HG02973 (cell line): ENCODE measurements around the gene STRN4.

Experiments
- ATAC-seq: cut with Tn5 transposase; IDR thresholded peaks from one replicate; pipeline ENCODE4 v1.9.1; 2021; ENCODE audit warnings: moderate library complexity; ENCODE audit not compliant: unreplicated experiment

Gene STRN4

DNA sequence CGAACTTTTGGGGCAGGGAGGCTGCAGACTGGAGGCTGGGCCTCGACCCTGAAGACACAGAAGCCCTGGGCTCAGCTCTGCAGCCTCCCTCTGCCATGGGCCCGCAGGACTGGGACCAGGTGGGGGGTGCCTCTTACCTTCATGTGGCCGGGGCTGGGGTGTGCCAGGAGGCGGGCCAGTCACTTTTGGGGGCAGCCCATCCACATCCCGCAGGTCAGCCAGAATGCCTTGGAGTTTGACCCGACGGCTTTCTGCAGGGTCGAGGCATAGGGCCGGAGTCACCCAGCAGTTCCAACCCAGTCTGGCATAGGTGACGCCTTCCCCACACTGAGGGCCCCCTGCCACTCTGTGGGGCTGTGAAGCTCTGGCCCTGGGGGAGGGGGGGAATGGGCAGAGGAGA, 18.5 kb downstream of the STRN4 start:
- no peak for ATAC-seq

DNA sequence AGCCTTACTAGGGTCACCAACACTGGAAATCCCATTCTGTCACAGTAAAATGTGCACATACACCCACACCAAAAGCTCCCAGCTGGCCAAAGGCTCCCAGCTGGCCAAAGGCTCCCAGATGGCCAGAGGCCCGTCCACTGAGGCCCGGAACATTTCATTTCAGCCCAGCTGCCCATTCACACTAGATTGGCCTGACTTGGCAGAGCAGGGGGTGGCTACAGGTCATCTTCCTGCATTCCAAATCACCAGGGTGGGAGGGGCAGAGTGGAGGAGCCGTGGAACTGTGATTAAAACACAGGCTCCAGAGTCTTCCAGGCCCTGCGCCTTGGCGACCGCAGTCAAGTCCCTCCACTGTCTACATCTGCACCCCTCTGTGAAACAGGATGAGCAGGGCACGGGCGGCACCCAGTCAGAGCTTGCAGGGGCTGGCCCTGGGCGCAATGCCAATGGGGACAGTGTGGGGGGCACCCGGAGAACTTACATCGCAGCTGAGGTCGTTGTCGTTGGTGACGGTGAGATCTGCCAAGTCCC, 19.2 kb downstream of the STRN4 start:
- no peak for ATAC-seq

DNA sequence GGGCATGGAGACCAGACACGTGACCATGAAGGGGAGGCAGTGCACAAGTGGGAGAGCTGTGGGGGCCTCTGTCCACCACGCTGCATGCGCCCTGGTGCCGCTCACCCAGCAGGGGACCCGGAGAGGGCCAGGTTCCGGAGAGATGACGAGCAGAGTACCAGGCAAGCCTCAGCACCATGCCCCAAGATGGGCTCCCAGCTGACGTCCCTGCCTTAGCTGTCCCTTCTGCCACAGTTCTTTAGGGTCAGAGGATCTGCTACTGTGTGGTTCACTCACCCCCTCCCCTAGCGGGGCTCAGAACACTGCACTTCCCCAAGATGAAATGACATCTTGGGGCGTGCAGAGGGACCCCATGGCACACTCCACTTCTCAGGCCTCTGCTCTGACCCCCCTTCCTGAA, 19.7 kb downstream of the STRN4 start:
- ATAC-seq: no peak

DNA sequence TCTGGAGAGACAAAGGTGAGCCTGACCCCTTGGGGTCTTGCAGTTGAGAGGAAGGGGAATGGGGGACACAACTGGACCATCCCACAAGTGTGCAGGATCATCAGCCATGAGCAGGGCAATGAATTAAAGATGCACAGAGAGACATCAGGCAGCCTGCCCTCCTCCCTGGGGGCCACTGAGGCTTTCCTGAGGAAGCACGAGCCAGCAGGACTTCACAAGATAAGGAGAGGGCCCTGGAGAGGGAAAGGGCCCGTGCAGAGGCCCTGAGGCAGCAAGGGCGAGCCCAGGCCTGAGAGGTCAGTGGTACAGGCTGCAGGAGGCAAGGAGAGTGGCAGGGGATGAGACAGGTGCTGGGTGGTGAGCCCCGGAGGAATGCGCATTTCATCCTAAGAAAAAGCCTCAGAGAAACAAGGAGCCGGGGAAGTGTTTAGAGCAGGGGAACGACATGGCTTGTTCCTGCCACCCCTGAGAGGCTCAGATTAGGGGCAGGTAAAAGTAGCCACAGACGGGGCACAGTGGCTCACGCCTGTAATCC, 20.3 kb downstream of the STRN4 start:
- no peak for ATAC-seq

DNA sequence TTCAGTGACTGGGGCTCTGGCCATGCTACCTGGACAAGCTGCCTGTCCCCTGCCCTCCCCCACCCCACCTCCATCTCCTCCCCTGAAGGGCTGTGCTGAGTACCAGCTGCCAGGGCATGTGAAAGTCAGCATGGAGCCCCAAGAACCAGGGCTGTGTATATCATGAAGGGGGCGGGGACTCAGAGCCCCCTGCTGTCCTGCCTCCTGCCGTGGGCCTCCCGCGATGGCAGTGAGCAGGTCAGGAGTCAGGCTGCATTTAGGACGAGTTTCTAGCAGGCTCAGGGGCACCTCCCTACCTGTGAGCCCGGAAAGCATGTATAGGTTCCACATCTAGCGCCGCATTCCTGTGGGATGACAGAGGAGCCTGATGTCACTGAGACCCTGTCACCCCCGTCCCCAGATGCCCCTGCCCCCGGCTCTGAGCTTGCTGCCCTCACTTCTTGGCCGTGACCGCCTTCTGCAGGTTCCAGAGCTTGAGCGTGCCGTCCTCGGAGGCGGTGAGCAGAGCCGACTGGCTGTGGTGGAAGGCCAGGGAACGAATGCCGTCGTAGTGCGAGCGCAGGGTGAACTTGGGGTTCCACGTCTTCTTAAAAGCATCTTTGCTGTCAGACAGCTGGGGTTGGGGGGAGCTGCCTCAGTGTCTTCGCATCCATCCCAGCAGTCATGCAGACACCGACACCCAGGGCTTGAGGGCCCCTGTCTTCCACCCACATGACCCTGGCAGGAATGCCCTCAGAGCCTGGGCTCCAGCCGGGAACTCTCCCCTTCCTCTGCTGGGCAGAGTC, 21.0 kb downstream of the STRN4 start:
- ATAC-seq: no peak

DNA sequence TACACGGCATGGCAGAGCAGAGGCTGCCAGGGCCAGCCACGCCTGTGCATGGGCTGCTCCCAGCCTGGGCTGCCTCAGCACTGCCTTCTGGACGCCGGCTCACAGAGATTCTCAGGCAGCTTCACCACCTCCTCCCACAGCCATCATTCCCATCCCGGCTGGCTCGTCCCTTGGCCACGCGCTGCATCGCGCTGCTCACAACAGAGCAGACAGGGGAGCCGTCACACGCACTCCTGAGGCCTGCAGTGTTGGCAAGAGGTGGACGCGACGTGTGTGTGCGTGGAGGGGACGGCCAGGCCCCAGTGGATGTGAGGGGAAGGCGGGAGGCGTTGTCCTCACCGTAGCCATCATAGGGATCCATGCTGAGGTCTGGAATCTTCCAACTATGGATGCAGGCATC, 21.8 kb downstream of the STRN4 start:
- no peak for ATAC-seq

DNA sequence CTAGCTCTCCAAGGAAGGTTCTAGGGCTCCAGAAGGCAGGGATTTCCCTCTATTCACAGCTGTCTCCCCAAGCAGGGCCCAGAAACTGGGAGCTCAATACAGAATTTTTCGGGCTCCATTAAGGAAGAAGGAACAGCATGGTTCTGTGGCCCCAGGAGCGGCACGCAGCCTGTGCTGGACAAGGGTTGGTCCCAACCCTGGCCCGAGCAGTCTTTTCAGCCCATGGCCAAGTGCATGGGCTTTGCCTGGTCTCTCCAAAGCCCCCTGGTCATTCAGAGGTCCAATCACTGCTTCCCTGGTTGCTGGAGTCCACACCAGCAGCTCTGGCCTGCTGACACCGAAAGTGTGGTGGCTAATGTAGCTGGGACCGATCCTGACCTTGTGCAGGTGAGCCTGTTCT, 22.8 kb downstream of the STRN4 start:
- no peak for ATAC-seq

DNA sequence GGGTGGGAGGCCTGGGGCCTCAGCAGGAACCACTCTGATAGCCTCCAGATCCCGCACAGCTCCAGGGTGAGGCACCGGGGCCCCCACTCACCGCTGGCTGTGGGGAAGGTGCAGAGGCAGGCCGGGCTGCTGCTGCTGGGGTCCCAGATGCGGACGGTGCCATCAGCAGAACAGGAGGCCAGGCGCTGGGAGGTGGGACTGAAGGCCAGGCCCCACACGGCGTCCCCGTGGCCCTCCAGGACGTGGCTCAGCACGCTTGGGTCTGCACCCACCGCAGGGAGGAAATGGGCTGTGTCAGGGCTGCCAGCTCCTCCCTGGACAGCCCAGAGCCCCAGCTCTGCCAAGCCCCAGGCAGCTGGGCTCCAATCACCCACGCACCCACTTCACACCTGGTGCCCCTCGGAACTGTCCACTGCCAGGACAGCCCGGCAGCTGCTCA, 23.2 kb downstream of the STRN4 start:
- ATAC-seq: no peak

DNA sequence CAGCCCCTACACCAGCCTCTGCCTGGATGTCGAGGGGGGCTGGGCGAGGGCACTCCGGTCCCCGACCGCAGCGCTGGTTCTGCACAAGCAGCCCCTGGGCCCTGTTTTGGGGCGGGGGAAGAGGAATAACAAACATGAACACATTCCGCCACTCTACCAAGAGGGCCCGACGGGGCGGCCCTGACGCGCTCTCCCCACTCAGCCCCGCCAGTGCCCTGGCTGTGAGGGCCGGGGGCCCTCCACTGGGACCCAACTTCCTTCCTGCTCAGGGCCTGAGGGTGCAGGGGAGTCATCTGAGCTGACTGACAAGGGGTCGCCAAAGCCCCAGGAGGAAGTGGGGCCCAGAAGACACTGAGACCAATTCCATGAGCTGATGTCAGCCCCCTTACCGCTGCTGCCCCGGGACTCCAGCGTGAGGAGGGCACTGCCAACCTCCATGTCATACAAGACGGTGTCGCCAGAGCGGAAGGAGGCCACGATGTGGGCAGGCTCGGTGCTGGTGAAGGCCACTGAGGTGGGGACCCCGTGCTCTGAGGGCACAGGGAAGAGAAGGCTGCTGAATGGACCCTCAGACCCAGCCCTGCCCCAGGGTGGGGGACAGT, 23.7 kb downstream of the STRN4 start:
- ATAC-seq: no peak

DNA sequence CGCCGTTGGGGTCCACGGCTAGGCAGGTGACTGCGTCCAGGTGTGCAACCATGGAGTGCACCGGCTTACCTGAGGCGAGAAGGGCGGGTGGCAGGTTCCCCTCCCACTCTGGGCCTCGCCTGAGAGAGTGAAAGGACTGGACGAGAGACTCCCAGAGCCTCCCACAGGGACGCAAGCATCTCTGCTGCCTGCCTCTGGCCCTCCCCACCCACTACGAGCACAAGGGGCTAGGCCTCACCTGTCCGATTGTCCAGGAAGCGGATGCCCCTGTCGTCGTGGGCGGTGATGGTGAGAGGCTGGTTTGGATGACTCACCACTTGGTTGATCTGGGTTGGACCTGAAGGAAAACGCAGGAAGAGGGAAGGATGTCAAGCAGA, 24.3 kb downstream of the STRN4 start:
- ATAC-seq: no peak

DNA sequence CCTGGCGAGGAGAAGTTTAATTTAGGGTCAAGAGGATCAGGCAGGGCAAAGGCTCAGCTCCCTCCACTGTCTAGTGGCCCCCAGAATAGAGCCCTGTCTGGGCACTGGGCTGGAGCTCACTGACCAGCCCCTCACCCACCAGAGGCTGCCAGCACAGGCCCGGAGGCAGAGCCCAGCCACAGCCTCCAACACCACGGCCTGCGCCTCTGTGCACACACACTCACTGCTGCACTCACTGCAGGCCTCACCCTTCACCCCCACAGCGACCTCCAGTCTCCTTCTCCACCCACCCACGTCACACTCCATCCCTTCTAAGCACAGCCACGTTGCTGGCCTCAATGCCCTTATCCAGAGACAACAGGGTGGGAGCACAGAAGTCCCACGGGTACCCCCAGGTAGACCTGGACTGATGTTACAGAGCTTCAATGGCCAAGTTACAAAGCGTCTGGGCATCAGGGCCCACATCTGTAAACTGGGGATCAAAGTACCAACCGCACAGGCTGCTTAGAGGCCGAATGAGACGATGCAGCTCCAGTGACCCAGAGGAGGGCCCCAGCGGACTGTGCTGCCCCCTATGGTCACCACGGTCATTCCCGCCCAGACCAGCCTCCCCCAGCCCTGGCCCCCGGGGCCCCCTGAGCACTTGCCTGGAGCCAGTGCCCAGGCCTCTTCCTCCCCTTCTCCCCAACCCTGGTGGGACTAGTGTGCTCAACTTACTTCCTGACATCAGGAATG, 24.8 kb downstream of the STRN4 start:
- ATAC-seq: no peak

DNA sequence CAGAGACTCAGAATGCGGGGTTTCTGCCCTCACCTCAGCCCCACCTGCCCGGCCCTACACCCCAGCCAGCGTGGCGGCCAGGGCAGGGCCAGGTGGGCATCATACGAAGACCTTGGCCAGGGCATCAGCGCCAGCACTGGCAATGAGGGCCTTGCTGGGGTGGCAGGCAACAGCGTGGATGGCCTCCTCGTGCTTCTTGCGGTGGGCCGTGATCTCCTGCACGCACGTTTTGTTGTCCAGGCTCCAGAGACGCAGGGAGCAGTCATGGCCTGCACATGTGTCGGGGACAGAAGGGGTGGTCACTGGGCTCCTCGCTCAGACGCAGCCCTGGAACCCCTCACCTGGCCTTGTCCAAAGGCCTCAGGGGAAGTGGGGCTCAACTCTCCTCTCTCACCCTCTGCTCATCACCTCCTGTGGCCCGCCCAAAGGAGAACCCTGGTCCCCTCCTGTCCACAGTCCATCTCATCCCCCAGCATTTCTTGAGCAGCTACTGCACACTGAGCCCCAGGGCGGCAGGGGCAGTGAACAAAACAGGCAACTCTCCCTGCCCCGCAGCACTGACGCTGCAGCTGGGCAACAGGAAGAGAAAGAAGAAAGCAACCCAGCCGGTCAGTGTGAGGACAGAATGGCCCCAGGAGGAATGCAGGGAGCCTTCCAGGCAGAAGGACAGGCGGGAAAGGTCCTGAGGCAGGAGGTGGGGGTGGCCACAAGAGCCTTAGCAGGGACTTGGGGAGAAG, 25.6 kb downstream of the STRN4 start:
- ATAC-seq: no peak

DNA sequence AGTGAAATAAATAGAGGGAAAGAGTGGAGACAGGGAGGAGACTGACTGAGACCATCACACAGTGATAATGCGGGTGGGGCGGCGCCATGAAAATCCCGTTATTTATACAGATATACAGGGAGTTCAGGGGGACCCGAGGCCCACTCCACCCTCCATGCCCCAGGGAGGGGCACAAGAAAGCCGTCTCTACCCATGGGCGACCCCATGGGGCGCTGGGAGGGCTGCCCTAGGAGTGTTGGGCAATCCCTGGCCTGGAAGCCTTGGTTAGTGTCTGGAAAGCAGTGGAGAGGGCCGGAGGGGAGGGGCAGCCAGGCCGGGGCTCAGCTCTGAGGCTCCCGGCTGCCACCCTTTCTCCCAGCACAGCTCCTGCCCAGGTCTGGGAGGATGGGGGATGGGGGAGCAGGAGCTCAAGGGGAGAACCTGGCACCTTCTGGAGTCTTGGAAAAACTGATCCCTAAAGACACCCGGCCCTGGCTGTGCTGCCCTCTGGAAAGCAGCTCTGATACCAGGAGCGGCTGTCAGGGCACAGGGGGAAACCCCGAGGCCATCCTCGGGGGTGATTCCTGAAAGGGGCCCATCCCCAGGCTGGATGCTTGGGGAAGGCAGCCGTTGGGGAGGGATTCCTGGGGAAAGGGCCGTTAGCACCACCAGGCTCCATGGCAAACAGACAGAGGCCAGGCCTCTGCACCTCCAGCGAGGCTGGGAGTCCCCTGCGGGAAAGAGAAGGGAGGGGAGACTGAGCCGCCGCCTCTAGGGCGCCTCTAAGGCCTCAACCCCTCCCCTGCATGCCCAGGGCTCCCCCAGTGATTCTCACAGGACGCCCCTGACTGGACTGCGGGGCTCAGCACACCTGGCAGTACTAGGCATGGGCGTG, 26.4 kb downstream of the STRN4 start:
- ATAC-seq: no peak

DNA sequence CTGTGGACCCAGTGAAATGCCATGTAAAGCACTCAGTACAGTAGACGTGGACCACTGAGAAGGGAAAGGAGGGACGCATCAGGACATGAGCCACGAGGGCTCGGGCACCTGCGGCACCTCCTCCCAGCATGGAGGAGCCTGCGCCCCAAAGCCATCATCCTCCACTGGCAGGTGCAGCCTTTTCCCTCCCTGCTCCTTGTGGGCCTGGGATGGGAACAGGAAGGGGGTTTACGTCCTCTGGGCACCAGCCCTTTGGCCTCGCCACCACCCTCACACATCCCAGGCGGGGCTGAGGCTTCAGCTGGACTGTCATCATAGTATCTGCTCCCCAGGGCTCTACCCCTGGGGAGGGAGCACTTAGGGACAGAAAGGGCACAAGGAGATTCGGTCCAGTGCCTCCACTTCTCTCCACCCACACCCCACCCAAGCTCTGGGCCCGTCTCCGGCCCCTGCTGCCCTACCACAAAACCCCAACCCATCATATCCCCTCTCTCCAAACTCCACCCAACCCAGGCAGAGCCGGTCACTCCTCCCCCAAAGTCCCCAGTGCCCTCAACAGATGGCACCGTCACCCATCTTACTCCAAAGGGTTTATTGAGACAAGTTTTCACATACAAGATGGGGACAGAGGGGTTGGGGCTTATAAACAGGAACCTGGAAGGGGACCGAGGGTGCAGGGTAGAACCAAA, 27.2 kb downstream of the STRN4 start:
- no peak for ATAC-seq

DNA sequence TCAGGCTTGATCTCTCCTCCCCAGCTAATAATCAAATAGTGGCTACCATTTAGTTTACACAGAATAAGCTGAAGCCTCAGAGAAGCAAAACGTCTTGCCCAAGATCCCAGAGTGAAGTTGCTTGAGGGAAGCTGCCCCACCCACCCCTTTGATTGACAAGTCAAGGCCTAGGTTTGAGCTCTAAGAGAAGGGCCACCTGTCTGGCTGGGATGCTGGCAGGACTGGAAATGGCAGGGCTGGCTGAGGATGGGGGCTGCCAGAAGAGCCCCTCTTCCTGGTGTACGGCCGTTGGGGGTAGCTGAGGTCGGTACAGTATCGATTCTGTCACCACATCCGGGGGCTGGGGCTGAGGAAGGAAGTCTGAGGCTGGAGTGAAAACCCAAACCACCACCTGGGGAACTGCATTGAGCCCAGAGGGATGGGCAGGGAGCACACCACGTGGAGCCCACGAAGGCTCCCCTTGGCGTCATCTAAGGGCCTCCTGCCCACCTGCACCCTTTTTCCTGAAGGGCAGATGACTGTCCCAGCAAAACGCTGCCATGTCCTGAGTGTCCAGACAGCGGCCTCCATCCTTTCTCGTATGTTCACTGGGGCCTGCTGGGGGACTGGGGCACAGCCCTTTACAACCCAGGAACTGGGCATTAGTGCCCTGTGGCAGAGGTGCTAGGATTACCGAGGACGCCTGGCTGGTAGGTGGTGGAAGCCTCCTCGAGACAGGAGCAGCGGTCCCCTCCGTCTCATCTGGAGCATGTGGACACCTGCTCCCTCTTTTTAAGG, 27.9 kb downstream of the STRN4 start:
- ATAC-seq: no peak

DNA sequence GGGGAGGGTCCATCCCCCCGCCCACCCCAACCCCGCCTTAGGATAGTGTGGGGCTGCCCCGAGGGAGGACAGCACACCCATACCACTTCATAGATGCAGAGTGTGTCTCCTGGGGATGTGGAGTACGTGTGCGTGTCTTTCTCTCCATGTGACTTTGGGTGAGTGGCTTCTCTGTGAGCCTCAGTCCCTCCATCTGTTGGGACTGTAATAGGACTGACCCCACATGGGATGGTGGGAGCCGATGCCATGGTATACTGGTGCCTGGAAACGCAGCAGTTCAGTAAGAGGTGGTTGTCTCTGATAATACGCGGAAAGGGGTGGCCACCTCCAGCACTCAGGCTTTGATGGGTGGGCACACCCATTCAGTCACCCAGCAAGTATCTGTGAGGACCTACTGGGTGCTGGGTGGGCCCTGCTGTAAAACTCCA, 28.5 kb downstream of the STRN4 start:
- no peak for ATAC-seq

DNA sequence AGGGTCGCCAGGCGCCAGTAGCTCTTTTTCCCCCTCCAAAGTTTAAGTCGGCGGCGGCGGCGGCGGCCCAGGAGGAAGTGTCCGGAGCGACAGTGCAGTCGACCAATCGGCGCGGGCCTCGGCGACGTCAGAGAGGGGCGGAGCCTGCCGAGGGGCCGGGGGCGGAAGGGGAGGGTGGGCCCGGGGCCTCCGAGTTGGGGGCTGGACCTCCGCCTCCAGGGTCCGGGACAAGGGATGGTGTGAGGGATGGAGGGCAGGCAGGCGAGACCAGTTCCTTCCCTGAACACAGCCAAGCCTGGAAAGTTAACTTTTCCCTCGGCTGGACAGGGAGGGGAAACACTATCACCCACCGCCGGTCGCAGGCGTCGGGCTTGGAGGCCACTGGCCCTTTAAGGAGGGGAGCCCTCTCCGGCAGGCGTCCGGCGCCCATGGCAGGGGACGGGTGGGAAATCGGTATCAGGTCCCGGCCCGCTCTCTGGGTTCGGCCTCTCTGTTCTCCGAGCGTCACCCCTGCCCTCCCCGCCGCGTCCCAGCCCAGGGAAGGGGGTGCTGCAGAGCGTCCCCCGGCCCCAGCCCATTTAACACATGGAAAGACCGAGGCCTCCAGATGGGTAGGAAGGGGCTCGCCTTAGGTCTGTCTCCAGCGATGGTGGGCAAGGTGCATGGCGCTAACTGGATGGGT, 29.1 kb downstream of the STRN4 start, which contains the start of gene PRKD2:
Gene PRKD2 (minus strand): TSS at position 81 of the 682 bp plus-strand sequence. CDS start 744 bp downstream, outside the sequence.
- ATAC-seq: no peak

DNA sequence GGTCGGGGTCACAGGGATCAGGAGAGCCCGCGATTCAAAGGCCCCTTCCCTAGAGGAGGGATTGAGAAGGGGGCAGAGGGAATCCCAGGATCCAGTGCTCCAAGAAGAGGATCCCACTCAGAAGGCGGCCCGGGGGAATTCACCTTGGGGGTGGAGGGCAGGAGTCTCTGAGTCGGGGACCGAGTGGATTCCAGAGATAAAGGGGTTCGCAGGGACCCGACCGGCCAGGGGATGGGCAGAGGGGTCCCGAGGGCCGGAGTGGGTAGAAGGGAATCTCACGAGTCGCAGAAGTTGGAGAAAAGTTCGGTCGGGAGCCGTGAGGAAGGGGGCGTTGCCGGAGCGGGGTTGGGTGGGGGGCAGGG, 29.6 kb downstream of the STRN4 start:
- no peak for ATAC-seq
